GM12874 (cell line): ENCODE data around the gene PTPRG.

Experiments used
- CTCF ChIP-seq: IDR thresholded peaks from 2 replicates; pipeline ENCODE4 v1.5.1; 2011; ENCODE audit warnings: low read depth, mild to moderate bottlenecking, control low read depth, low read length, moderate library complexity; ENCODE audit not compliant: insufficient read depth

Gene PTPRG

GRCh38 chr3:61896251-61896650 lies 334.9 kb downstream of the PTPRG start:
- TF ChIP-seq CTCF = no peak

DNA sequence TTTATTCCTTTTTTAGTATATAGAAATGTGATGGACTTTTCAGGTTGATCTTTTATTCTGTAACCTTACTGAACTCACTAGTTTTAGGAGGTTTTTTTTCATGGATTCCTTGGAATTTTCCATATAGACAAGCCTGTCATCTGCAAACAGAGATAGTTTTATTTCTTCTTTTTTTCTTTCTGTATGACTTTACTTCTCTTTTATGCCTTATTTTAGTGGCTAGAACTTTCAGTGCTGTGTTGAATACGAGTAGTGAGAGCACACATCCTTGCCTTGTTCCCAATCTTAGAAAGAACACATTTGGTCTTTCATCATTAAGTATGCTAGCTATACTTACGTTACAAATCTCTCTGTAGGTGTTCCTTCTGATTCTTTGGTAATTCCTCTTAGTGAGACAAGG lies 336.5 kb downstream of the PTPRG start:
- no peak for TF ChIP-seq CTCF

DNA sequence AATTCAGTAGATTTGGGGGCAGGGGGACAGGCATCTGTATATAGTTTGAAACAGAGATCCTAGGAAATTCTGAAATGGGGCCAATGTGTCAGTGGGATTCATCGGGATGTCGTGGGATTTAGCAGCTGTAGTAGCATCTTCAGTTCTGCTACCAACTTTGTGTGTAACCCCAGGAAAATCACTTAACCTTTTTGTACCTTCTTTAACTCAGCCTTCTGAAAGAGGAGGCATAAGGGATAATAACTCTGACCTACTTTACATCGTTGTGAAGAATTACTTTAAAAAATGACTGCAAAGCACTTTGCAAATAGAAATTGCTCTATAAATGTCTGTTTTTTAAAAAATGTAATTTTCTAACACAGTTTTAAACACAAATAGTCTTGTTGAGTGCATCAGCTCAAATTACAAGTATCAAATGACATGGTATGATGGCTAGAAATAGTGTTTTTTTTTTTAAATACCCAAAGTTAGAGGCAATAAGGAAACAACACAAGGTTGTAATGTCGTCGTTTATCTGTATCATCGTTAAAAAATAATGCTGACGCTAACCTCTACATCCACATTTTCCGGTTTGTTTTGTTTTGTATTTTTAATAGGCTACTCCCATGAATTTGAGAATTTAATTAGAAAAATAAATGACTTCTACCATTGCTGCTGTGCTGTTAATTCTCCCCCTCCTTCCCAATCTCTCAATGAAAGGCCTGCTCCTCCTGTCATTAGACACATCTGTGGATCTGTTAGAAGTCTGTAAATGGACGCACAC lies 338.5 kb downstream of the PTPRG start:
- TF ChIP-seq CTCF = no peak

- TF ChIP-seq CTCF = no peak
These were observed 340.1 kb downstream of the PTPRG start for GRCh38 chr3:61901496-61901895.

DNA sequence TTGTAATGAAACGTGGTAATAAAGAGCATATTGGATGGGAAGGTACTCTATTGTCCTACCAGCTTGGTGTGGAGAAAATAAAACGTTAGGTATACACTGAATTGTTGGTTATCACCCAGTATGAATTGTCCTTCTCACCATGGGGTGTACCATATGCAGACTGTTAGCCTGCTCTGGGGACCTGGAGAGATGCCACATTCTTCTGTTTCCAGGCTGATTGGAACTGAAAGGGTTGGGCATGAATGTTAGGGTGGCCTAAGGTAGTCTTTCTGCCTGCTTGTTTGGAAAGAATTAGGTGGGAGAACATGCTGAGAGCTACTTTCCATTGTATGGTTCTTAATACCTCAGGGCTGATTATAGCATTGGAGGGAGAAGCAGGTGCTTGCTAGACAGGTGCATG lies 340.6 kb downstream of the PTPRG start:
- no peak for TF ChIP-seq CTCF

DNA sequence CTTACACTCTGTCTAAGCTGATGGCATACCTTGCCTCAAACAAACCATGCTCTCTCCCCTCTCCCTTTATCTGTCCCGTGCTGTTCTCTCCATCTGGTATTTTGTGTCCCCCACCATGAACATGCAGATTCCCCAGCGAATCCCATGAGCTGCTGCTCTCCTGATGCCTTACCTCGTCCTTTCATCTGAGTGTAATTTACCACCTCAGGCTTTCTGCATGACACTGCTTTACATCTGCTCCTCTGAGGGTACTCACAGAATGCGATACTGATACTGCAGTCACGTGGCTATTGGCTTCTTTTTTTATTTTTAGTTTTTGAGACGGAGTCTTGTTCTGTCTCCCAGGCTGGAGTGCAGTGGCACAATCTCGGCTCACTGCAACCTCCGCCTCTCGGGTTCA lies 341.7 kb downstream of the PTPRG start:
- no peak for TF ChIP-seq CTCF

DNA sequence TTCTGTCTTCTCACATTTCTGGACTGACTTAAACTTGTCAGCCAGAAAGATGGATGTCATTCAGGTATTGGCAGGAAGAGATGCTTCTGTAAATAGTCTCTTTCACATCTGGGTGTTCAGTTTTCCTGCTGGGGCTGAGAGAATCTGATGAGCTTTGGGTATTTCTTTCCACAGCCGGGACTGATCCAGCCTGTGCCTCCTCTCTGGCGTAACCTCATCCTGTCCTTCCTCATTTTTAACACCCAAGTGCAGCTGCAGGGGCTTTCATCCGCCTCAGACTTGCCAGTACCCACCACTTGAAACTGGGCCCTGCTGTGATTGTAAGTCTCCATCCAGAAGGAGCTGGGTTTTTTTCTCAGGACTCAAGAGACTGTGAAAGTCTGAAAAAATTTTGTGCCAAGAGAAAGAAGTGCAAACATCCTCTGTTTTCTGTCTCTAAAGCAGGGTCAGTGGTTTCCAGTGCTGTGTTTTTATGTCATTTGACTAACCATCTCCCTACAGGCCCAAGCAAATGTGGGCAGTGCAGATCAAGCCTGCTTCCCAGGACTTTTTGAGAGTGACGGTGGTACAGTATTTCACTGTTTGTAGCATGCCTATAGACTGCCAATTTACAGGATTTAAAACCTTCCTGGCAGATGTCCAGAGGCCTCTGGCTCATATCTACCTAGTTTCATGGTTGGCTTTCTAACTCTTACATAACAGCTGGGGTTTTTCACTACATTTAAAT lies 342.7 kb downstream of the PTPRG start:
- no peak for TF ChIP-seq CTCF
